HG02981 (cell line): ENCODE results near the gene MAMDC4.
"Not testable (repeated sequence)": the region's sequence is repeated elsewhere in the genome, so short reads cannot be mapped to it uniquely, and the experiment has no call there.

Source experiments
- ATAC-seq: cut with Tn5 transposase; IDR thresholded peaks from one replicate; pipeline ENCODE4 v1.9.1; 2021; ENCODE audit warnings: mild to moderate bottlenecking, moderate library complexity; ENCODE audit not compliant: unreplicated experiment

The MAMDC4 gene

DNA sequence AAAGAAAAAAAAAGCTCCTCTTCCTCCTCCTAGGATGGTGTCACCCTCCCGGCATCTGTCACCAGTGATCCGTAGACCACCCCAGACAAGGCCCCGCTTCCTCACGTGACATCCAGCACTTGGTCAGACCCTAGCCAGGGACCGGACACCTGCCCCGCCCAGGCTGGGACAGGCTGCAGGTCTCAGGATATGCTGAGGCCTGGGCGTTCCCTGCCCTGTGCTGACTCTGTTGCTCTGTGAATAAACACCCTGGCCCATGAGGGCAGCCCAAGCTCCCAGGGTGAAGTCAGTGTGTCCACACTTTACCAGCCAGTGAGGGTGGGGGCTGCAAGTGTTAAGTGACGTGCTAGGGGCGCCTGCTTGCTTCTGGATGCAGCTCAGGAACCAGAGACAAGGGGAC, 8.4 kb downstream of the MAMDC4 start:
- ATAC-seq = no peak

DNA sequence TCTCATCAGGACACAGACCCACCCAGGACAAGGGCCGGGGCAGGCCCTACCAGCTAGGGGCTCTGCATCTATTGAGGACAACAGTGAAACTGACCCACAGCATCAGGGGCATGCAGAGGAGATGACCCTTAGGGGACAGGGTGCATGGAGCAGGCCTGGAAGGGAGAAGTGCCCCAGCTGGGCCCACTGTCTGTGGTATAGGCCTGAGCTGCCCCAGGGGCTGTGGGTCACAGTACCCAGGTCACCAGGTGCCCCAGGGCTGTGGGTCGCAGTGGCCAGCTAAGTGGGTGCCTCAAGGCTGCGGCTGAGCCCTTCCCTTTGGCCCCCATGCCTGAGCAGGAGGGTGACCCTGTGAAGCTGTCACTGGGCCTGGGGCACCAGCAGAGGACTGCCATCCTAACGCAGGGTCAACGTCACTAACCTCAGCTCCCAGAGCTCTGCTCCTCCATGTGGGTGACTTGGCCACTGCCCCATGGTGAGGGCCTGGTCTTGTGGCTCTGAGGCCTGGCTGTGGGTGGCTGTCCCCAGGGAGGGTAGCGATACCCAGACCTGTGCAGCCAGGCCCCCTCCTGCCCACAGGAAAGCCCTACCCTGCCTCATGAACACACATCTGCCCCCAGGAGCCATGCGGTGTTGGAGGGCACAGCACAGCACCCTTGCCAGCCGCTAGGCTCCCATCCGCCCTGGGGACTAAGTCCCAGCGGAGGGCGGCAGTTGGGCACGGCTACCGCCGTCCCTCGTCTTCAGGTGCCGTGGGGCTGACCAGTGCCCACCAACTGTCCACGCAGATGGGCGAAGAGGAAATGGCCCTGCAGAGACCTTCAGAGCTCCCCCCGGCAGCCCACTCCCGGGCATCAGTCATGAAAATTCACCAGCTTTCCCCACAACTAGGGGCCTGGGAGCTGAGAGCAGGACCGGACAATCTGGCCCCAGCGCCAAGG, 9.1 kb downstream of the MAMDC4 start:
- ATAC-seq = no peak

DNA sequence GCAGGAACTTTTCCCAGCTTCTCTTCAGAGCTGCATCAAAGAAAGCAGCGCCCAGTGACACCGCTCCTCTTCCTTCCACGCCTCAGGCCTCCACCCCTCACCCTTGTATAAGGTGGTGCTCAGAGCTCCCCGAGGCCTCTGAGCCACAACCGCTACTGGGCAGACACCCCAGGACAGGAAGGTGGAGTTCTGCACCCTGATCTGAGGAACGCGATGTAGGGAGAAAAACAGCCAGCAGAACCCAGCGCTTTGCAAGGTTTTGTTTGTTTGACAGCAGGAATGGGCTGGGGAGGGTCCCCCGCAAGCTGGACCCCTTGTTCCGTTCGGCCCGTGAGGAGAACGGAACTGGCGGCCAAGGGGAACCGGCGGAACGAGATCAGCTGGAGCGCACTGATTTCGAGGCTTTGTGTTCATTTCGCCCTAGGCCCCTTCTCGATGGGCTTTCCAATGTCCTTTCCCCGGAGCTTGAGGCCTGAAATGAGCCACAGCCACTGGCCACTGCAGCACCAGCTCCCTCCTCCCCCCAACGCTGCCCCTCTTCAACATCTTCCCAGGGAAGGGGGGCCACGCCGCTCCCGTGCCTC, 9.8 kb downstream of the MAMDC4 start:
- ATAC-seq = no peak

DNA sequence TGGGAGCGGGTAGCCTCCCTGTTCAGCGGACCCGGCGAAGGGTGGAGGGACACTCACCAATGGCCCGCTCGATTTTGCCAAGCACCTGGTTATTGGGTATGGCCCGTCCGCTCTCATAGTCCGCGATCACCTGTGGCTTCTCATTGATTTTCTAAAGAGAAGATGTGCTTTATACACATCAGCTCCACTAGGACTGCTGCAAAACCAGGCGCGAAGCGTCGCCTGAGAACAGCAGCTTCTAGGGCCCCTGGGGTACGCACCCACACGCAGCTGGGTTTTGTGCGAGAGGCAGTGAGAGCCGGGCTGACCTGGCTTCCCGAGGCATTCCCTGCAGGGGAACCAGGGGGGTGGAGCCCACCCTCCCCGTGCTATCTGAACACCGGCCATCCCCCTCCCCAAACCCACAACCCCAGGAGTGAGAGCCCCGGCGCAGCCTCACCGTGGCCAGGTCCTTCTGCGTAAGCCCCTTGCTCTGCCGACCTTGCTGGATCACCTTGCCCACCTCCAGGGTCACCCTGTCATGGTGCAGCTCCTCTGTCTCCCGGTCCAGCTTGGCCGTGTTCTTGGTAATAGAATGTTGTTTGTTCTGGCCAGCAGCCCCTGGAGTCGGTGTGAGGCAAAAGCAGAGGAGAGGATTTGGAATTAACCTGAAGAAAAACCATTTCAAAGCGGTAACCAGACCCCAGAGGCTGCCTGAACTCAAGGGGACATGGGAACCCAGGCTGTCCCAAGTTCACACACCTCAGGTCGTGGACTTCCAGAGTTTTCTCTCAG, 10.9 kb downstream of the MAMDC4 start:
- ATAC-seq = no peak

DNA sequence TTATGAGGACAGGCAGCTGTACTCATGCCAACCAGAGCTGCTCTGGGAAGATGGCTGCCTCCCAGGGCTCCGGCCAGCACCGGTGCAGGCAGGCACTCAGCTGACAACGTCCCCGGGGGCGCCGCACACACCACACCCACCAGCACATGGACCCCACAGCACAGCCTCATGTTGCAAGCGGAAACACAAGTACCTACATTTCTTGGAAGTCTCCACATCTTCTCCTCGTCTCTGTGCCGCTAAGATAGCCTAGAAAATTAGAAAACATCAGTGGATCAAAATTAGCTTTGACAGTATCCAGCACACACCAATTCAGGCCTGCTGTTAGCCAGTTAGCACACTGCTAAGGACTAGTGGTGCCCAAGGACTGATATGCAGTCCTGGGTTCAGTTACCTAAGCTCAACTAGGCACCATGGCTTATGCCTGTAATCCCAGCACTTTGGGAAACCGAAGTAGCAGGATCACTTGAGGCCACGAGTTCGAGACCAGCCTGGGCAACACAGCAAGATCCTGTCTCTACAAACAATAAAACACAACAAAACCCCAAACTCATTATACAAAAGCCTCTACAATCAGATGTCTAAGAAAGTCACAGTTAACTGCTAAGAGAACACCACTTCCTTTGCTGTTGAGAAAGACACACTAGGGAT, 11.6 kb downstream of the MAMDC4 start:
- no peak for ATAC-seq

DNA sequence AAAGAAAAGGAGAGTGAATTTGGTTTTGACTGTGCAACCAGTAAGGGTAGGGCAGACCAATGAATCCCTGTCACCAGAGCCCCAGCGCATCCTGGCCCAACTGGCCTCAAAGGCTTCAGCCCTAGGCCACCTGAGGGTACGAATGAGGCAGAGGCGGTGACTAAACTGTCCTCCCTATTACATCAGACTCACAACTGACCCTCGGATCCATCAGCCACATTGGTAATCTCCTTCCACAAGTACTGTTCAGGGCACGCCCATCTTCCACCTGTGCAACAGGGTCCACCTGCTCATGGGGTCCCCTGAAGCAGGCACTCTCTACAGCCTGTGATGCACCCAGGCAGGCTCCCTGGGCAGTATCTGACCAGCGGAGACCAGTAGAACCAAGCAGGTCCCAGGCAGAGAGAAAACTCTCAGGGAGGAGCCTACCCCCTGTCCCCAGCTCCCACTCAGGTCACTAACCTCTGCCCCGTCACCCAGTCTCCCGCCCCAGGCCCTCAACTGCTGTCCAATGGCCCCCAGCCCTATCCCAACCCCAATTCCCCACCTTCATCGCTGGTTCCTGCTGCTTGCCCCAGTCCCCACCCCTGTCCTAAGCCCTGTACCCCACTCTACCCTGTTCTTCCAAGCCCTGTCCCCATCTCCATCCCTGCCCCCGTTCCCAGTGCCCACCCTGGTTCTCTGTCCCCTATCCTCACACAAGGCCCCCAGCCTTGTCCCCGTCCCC, 13.1 kb downstream of the MAMDC4 start:
- no peak for ATAC-seq

DNA sequence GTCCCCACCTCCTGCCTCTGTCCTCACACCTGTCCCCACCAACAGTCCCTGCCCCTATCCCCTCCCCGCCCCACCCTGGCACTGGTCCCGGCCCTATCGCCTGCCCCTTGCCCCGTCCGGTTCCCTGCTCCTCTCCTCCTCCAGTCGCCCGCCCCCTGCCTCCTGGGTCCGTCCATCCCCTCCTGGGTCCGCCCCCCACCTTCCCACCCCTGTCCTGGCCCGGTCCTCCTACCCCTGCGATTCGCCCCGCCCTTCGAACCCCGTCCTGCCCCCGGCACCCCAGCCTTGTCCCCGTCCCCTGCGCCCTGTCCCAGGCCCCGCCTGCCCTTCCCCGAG, 13.6 kb downstream of the MAMDC4 start:
- ATAC-seq = no peak

DNA sequence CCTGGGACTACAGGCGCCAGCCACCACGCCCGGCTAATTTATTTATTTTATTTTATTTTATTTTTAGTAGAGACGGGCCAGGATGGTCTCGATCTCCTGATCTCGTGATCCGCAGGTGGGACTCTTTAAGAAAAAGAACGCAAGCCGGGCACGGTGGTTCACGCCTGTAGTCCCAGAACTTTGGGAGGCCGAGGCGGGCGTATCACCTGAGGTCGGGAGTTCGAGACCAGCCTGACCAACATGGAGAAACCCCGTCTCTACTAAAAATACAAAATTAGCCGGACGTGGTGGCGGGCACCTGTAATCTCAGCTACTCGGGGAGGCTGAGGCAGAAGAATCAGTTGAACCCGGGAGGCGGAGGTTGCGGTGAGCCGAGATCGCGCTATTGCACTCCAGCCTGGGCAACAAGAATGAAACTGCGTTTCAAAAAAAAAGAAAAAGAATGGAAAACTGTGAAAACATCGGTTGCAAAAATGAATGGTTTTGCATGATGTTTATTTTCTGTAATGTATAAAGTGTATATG, 14.8 kb downstream of the MAMDC4 start:
- not testable (repeated sequence) for ATAC-seq

DNA sequence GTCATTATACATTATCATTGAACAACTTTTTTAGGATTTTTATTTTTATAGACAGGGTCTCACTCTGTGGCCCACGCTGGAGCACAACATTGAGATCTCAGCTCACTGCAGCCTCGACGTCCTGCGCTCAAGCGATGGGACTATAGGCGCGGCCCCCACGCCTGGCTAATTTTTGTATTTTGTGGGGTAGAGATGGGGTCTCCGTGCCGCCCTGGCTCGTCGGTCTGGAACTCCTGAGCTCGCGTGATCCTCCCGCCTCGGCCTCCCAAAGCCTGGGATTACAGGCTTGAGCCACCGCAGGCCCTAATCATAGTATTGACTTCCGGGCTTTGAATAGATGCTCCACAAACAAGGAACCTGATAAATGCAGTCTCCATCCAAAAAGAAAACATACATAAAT, 15.3 kb downstream of the MAMDC4 start:
- no peak for ATAC-seq

DNA sequence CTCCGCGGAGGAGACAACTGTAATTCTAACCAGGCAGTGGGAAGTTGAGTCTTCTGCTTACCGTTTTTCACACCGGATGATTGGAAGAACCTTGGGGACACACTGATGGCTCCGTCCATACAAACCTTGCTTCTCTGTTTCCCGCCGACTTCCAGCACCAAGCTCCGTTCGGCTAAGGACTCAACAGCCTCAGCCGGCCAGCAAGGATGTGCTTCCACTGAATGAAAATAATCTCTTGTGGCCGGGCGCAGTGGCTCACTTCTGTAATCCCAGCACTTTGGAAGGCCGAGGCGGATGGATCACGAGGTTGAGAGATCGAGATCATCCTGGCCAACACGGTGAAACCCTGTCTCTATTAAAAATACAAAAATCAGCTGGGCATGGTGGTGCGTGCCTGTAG, 15.8 kb downstream of the MAMDC4 start:
- ATAC-seq = no peak

DNA sequence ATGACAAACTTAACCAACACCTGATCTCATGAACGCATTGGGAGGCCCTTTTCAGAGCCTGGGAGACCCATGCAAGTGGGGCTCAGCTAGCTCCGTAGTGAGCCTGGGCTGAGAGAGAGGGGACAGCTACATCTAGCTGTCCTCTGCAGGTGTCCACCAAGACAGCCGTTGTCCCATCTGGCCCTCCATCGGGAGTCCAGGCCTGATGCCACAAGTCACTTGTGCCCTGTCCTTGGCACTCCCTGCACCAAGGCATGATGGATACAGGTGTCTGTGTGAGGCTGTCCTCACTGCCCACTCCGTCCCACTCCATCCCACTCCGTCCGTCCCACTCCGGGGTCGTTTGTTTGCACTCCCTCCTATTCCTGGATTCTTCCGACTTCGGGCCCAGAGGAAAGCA, 16.5 kb downstream of the MAMDC4 start:
- no peak for ATAC-seq

DNA sequence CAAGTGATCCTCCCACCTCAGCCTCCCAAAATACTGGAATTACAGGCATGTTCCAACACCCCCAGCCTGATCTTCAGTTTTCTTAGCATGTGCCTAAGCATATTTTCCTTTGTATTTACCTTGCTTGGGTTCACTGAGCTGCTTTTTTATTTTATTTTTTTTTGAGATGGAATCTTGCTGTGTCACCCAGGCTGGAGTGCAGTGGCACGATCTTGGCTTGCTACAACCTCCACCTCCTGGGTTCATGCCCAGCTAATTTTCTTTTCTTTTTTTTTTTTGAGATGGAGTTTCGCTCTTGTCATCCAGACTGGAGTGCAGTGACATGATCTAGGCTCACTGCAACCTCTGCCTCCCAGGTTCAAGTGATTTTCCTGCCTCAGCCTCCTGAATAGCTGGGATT, 17.5 kb downstream of the MAMDC4 start:
- not testable (repeated sequence) for ATAC-seq

DNA sequence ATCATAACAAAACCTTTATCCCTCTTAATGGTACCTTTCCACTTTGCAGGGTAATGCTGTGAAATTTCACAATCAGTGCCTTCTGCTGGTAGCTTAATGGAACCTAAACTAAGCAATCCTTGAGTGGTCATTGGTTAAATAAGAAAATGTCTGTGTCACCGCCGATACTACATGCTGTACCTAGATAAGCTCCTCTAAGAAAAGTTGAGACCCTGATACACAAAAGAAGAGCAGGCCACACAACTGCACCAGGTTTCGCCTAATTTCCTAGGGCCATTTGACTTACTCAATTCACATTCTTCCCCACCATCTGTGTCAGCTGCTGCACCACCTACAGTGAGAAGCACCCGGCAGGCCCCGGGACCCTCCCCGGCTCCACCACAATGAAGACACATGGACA, 23.0 kb downstream of the MAMDC4 start:
- ATAC-seq = no peak

DNA sequence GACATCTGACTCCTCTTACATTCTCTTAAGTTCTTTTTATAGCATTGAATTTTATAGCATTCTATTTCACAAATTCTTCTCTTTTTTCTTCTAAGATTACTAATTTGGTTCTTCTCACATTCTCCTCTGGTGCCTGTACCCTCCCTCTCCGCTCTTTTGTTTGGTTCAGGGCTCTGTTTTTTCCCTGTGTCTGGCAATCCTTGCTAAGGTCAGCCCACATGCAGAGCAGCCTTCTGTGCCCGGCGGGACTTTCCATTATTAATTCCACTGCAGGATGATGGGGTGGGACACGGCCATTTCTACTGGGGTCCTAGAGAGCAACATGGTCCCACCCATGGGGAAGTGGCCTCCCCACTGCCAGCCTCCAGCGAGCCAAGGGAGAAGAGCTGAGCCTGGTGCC, 24.3 kb downstream of the MAMDC4 start:
- ATAC-seq = no peak

DNA sequence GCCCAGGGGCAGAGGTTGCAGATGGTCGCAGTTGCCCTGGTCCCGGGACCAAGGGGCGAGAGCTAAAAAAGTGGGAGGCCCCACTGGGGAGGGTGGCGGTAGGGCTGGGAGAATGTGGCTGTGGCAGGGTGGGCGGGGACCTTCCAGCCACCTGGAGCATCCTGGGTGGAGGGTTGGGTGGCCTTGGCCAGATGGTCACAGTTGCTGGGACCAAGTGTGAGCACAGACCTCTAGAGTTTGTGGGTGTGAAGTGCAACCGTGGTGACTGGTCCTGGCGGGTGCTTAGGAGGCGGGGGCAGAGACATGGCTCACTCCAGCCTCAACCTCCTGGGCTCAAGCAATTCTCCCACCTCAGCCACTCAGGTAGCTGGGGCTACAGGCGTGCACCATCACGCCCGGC, 28.5 kb downstream of the MAMDC4 start:
- ATAC-seq = no peak

DNA sequence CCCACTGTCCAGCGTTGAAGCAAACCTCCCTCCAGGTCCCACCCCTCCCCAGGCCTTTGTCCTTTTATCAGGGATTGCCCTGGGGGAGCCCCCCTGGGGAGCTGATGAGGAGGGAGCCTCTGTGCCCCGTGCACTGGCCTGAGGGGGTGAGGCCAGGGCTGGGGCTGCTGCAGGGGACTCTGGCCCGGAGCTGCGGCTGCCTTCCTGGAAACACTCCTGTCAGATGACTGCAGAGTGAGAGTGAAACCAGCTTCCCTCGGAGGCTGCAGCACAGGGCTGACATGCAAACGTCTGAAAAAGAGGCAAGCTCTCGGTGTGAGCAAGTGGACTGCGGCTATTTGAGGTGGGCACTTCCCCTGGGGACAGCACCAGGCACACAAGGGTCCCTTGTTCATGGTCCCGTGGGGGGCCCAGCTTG, 29.6 kb downstream of the MAMDC4 start:
- ATAC-seq = no peak

DNA sequence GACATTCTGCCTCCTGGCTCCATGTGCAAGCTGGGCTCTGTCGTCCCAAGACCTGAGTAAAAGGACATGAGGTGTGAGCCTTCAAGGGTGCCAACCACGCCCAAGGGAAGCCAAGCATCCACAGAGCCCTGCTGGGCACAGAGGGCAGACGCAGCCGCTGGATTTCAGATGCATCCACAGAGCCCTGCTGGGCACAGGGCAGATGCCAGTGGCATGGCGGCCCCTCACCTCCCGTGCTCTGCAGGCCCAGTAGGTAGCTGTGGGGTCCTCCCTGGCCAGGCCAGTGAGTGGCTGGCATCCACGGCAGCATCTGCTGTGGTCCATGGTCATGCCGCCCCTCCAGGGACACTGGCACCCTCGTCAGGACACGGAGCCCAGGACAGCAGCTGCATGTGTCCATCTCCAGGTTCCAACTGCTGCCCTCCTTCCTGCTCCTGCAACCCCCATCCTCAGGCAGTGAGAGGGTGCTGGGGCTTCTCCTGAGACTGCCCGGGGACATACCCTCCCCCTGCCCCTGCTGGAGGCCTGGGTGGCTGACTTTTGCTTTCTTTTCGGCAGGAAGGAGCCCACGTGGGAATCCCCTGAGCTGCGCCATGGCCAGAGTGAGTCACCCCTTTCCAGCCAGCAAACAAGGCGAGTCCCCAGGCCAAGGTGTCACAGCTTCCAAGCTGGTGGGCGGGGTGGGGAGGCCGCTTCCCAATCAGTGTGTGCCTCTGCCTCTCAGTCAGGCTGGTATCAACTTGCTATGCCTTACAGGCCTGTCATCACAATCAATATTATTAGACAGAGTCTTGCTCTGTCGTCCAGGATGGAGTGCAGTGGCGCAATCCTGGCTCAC, 30.2 kb downstream of the MAMDC4 start:
- no peak for ATAC-seq

DNA sequence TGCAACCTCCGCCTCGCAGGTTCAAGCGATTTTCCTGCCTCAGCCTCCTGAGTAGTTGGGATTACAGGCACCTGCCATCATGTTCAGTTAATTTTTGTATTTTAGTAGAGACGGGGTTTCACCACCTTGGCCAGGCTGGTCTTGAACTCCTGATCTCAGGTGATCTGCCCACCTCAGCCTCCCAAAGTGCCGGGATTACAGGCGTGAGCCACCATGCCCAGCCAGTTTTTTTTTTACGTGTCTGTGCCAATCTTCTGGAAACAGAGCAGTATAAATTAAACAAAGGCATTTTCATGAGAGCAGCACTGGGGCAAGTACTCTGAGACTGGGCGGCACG, 30.8 kb downstream of the MAMDC4 start:
- not testable (repeated sequence) for ATAC-seq

DNA sequence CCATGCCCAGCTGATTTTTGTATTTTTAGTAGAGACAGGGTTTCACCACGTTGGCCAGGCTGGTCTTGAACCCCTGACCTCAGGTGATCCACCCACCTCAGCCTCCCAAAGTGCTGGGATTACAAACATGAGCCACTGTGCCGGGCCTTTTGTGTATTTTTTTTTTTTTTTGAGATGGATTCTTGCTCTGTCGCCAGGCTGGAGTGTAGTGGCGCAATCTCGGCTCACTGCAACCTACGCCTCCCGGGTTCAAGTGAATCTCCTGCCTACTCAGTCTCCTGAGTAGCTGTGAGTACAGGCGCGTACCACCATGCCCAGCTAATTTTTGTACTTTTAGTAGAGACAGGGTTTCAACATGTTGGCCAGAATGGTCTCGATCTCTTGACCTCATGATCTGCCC, 31.5 kb downstream of the MAMDC4 start:
- ATAC-seq = not testable (repeated sequence)
